ENCODE measurements around the gene ZMIZ1. TPM values are rescaled to one million over a fixed set of nuclear protein-coding genes. Genes with fewer than 3 reads are reported as not detected.

The ZMIZ1 gene
- total and polyA plus RNA-seq, 2 experiments from 2014 or later = 48.2 to 78.8 TPM

DNA sequence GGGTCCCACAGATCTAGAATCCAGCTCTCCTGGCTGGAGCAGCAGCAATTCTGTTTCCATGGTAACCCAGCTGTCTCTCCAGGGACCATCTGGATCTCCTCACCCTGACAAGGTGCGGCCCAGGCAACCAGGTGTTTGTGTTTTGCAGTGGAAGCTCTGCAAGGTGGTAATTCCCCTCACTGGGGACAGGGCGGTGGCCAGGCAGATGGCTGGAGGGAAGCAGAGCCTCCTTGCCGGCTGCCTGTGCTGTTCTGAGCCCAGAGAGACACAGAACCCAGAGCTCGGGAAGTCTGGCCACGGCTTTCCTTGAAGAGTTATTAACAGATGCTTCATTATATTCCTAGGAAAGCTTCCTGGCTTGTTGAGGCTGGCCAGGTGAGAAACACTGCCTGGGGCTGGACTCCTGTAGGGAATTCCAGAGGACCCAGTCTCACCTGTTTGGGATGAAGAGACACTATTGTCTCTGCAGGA, 160.3 kb downstream of the ZMIZ1 start:
- Histone ChIP-seq H3K27me3 (no peaks in the 10 kb centered on the region), H3K9me3 (ENCODE audit: low read depth) (no peaks in the 10 kb centered on the region), H3K27ac (peak overlapping the region; percentile 11), H3K36me3 (peaks cover 27% of the 10 kb centered on the region), H3K4me1 (ENCODE audit: low read depth) (peaks cover 16% of the 10 kb centered on the region), H3K4me3 (no peak overlapping the region)
- TF ChIP-seq, protein P1, sequence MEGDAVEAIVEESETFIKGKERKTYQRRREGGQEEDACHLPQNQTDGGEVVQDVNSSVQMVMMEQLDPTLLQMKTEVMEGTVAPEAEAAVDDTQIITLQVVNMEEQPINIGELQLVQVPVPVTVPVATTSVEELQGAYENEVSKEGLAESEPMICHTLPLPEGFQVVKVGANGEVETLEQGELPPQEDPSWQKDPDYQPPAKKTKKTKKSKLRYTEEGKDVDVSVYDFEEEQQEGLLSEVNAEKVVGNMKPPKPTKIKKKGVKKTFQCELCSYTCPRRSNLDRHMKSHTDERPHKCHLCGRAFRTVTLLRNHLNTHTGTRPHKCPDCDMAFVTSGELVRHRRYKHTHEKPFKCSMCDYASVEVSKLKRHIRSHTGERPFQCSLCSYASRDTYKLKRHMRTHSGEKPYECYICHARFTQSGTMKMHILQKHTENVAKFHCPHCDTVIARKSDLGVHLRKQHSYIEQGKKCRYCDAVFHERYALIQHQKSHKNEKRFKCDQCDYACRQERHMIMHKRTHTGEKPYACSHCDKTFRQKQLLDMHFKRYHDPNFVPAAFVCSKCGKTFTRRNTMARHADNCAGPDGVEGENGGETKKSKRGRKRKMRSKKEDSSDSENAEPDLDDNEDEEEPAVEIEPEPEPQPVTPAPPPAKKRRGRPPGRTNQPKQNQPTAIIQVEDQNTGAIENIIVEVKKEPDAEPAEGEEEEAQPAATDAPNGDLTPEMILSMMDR (IDR thresholded peaks at IDR 0.05; ENCODE audit: low read depth, low read length) = no peak
- DNase-seq (ENCODE audit: low read depth in 1 of 2, low spot score in 1 of 2) = no peak

DNA sequence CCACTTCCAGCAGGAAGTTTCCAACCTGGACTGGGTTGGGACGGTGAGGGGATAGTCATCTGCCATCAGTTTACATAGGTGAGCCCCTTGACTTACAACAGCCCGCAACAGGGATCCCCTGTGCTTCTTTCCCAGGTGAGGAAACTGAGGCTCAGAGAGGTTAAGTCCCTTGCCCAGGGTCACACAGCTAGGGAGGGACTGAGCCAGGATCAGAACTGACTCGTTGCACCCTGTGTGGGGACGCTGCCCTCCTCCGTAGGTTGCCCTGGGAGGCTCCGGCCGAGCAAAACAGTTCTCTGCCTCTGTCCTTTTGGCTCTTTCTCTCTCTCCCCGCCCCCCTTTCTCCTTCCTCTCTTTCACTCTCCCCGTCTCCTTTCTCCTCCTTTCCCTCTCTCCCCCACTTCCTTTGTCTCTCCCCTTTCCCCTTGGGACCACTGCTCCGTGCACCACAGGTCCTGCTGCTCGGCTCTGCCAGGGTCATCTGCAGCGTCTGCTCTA, 161.1 kb downstream of the ZMIZ1 start:
- Histone ChIP-seq H3K4me3 (no peak overlapping the region), H3K27ac (peak overlapping the region; percentile 40), H3K4me1 (ENCODE audit: low read depth) (peaks cover 8% of the 10 kb centered on the region), H3K27me3 (no peaks in the 10 kb centered on the region), H3K9me3 (ENCODE audit: low read depth) (no peaks in the 10 kb centered on the region), H3K36me3 (peaks cover 27% of the 10 kb centered on the region)
- TF ChIP-seq, protein P1 (IDR thresholded peaks at IDR 0.05; ENCODE audit: low read depth, low read length) = no peak
- DNase-seq (ENCODE audit: low read depth in 1 of 2, low spot score in 1 of 2) = no peak

DNA sequence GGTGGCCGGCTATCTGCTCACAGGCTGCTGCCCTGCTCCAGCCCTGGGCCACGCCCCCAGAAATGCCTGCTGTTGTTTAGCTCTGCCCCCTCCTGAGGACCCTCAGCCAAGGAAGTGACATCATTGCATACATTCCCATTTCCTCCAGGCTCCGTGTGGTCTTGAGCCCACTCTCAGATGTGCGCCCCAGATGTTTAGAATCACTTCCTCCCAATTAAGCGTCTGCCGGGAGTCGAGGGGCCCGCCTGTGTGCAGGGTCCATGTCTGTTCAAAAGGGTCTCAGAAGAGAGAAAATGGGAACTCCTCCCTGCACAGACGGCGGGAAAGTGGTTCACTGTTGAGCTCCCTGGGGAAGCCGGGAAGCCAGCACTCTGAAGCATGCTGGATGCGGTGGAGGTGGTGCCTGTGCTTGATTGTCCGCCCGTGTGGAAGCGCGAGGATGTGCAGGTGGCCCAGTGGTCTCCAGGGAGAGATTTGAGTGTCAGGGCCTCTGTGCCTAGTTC, 161.6 kb downstream of the ZMIZ1 start:
- TF ChIP-seq, protein P1 (IDR thresholded peaks at IDR 0.05; ENCODE audit: low read depth, low read length) = no peak
- Histone ChIP-seq H3K4me3 (no peak overlapping the region), H3K36me3 (peaks cover 28% of the 10 kb centered on the region), H3K4me1 (ENCODE audit: low read depth) (peaks cover 5% of the 10 kb centered on the region), H3K27me3 (no peaks in the 10 kb centered on the region), H3K9me3 (ENCODE audit: low read depth) (no peaks in the 10 kb centered on the region), H3K27ac (peak overlapping the region; percentile 40)
- DNase-seq (ENCODE audit: low read depth in 1 of 2, low spot score in 1 of 2) = peak in 1 of 2 donors; percentile 44

- TF ChIP-seq, protein P1 (IDR thresholded peaks at IDR 0.05; ENCODE audit: low read depth, low read length) = no peak
- Histone ChIP-seq H3K27me3 (no peaks in the 10 kb centered on the region), H3K27ac (peak overlapping the region; percentile 40), H3K4me1 (ENCODE audit: low read depth) (peaks cover 5% of the 10 kb centered on the region), H3K4me3 (no peak overlapping the region), H3K9me3 (ENCODE audit: low read depth) (no peaks in the 10 kb centered on the region), H3K36me3 (peaks cover 25% of the 10 kb centered on the region)
- no peak for DNase-seq (ENCODE audit: low read depth in 1 of 2, low spot score in 1 of 2)
Observed at GRCh38 chr10:79230850-79231249, 162.1 kb downstream of the ZMIZ1 start.

- Histone ChIP-seq H3K4me1 (ENCODE audit: low read depth) (peaks cover 5% of the 10 kb centered on the region), H3K27ac (no peak overlapping the region), H3K27me3 (no peaks in the 10 kb centered on the region), H3K36me3 (peaks cover 18% of the 10 kb centered on the region), H3K4me3 (no peak overlapping the region), H3K9me3 (ENCODE audit: low read depth) (no peaks in the 10 kb centered on the region)
- DNase-seq (ENCODE audit: low read depth in 1 of 2, low spot score in 1 of 2) = no peak
- TF ChIP-seq, protein P1 (IDR thresholded peaks at IDR 0.05; ENCODE audit: low read depth, low read length) = no peak
Observed at GRCh38 chr10:79231908-79232307, 163.1 kb downstream of the ZMIZ1 start.

Data from cardiac muscle cell (in vitro differentiated cells and primary cell).